Measurements from ENCODE around the gene RNF183.
"Not testable (repeated sequence)": the region's sequence is repeated elsewhere in the genome, so short reads cannot be mapped to it uniquely, and the experiment has no call there.

GRCh38 chr9:113296247-113296646 is 6.9 kb downstream of the RNF183 start:
- TF ChIP-seq CTCF (IDR thresholded peaks at IDR 0.05; ENCODE audit: low read length); EZH2phosphoT487 (IDR thresholded peaks at IDR 0.05; ENCODE audit: low read length); EZH2 (optimal IDR thresholded peaks at IDR 0.05; ENCODE audit: low read depth, low read length): not testable (repeated sequence)
